ENCODE results near the gene PDE7B. TPM values are rescaled to one million over a fixed set of nuclear protein-coding genes. Genes with fewer than 3 reads are reported as not detected.

Gene PDE7B
- total RNA-seq, 2 experiments from 2014 or later = 0.73 to 1.1 TPM

- H3K36me3 Mint-ChIP-seq (ENCODE audit: low read depth) = no peaks in the 10 kb centered on the region
- intact Hi-C loops (cut with DNase I, micrococcal nuclease) = no loop called here
- no peak overlapping the region for H3K4me3 Mint-ChIP-seq
- ATAC-seq (no peak), DNase-seq (no peak)
- no peaks in the 10 kb centered on the region for H3K27me3 Mint-ChIP-seq
- H3K27ac Mint-ChIP-seq = no peak overlapping the region
- ChIA-PET POLR2A (no interaction called here), CTCF (no interaction called here)
- peaks cover 2% of the 10 kb centered on the region for H3K9me3 Mint-ChIP-seq (ENCODE audit: low read depth)
- peaks cover 12% of the 10 kb centered on the region for H3K4me1 Mint-ChIP-seq
Measured at GRCh38 chr6:135888818-135889217, 37.3 kb downstream of the PDE7B start.

- Mint-ChIP-seq H3K4me3 (no peak overlapping the region), H3K4me1 (no peaks in the 10 kb centered on the region), H3K27me3 (no peaks in the 10 kb centered on the region), H3K27ac (no peak overlapping the region), H3K9me3 (ENCODE audit: low read depth) (peaks cover 2% of the 10 kb centered on the region), H3K36me3 (ENCODE audit: low read depth) (no peaks in the 10 kb centered on the region)
- intact Hi-C loops (cut with DNase I, micrococcal nuclease) = no loop called here
- ChIA-PET CTCF (no interaction called here), POLR2A (no interaction called here)
- DNase-seq = no peak
- no peak for ATAC-seq
Measured at GRCh38 chr6:135890876-135891275, 39.4 kb downstream of the PDE7B start.

GRCh38 chr6:135891710-135892109 is 40.2 kb downstream of the PDE7B start:
- CTCF ChIA-PET = interaction anchor here (1.5 kb wide), 1 partner anchor 139 kb away, joined by 3 read pairs; no protein-coding TSS in a partner anchor
- peaks cover 4% of the 10 kb centered on the region for H3K4me1 Mint-ChIP-seq

GRCh38 chr6:135895231-135895911 is 43.9 kb downstream of the PDE7B start:
- H3K27me3 Mint-ChIP-seq = no peaks in the 10 kb centered on the region
- no peaks in the 10 kb centered on the region for H3K36me3 Mint-ChIP-seq (ENCODE audit: low read depth)
- H3K4me1 Mint-ChIP-seq = peaks cover 17% of the 10 kb centered on the region
- POLR2A ChIA-PET = no interaction called here
- ATAC-seq (no peak), DNase-seq (no peak)
- H3K9me3 Mint-ChIP-seq (ENCODE audit: low read depth) = peaks cover 4% of the 10 kb centered on the region
- no peak overlapping the region for H3K27ac Mint-ChIP-seq
- CTCF ChIA-PET = interaction anchor here (0.7 to 0.9 kb wide), 2 partner anchors 27 to 445 kb away, joined by 3 to 4 read pairs; no protein-coding TSS in a partner anchor
- intact Hi-C loops (cut with DNase I, micrococcal nuclease) = no loop called here
- no peak overlapping the region for H3K4me3 Mint-ChIP-seq

More at GRCh38 chr6:135891710-135892109, 40.2 kb downstream of the PDE7B start:
- Mint-ChIP-seq H3K27me3 (no peaks in the 10 kb centered on the region), H3K9me3 (ENCODE audit: low read depth) (peaks cover 2% of the 10 kb centered on the region), H3K36me3 (ENCODE audit: low read depth) (no peaks in the 10 kb centered on the region), H3K4me3 (no peak overlapping the region), H3K27ac (no peak overlapping the region)
- no peak for DNase-seq
- intact Hi-C loops (cut with DNase I, micrococcal nuclease) = no loop called here
- ATAC-seq = no peak
- POLR2A ChIA-PET = no interaction called here

- H3K4me3 Mint-ChIP-seq = no peak overlapping the region
- intact Hi-C loops (cut with DNase I, micrococcal nuclease) = loop anchor here in 1 of 2 experiments (1.0 kb wide), 1 partner anchor 44 kb away; no protein-coding TSS in a partner anchor
- CTCF ChIA-PET = no interaction called here
- H3K27ac Mint-ChIP-seq = no peak overlapping the region
- H3K9me3 Mint-ChIP-seq (ENCODE audit: low read depth) = peaks cover 4% of the 10 kb centered on the region
- peaks cover 28% of the 10 kb centered on the region for H3K4me1 Mint-ChIP-seq
- no peak for ATAC-seq
- POLR2A ChIA-PET = no interaction called here
- no peaks in the 10 kb centered on the region for H3K36me3 Mint-ChIP-seq (ENCODE audit: low read depth)
- H3K27me3 Mint-ChIP-seq = no peaks in the 10 kb centered on the region
- DNase-seq = no peak
Measured at GRCh38 chr6:135897087-135897486, 45.6 kb downstream of the PDE7B start.

GRCh38 chr6:135901774-135902524 is 50.4 kb downstream of the PDE7B start:
- Mint-ChIP-seq H3K36me3 (ENCODE audit: low read depth) (no peaks in the 10 kb centered on the region), H3K27me3 (no peaks in the 10 kb centered on the region), H3K27ac (peak overlapping the region; percentile 80), H3K4me3 (peak overlapping the region; percentile 40), H3K4me1 (peaks cover 40% of the 10 kb centered on the region), H3K9me3 (ENCODE audit: low read depth) (peaks cover 2% of the 10 kb centered on the region)
- ATAC-seq (peak; percentile 60), DNase-seq (peak; percentile 66)
- intact Hi-C loops (cut with DNase I, micrococcal nuclease) = no loop called here
- POLR2A ChIA-PET = interaction anchor here (0.6 to 0.8 kb wide), 2 partner anchors 51 to 388 kb away, joined by 3 read pairs; partner anchors contain the start of gene PDE7B
- CTCF ChIA-PET = interaction anchor here (0.8 to 2.4 kb wide), 3 partner anchors 8 to 396 kb away, joined by 3 to 7 read pairs (median 6); no protein-coding TSS in a partner anchor

GRCh38 chr6:135902756-135903331 is 51.3 kb downstream of the PDE7B start:
- POLR2A ChIA-PET = no interaction called here

GRCh38 chr6:135904666-135905065 is 53.2 kb downstream of the PDE7B start:
- ATAC-seq (no peak), DNase-seq (no peak)
- no peak overlapping the region for H3K27ac Mint-ChIP-seq
- ChIA-PET POLR2A (no interaction called here), CTCF (no interaction called here)
- no peak overlapping the region for H3K4me3 Mint-ChIP-seq
- no peaks in the 10 kb centered on the region for H3K9me3 Mint-ChIP-seq (ENCODE audit: low read depth)
- intact Hi-C loops (cut with DNase I, micrococcal nuclease) = loop anchor here in 1 of 2 experiments (5.0 kb wide), 3 partner anchors 52 to 452 kb away; partner anchors contain the start of gene PDE7B
- peaks cover 33% of the 10 kb centered on the region for H3K4me1 Mint-ChIP-seq
- H3K27me3 Mint-ChIP-seq = no peaks in the 10 kb centered on the region
- no peaks in the 10 kb centered on the region for H3K36me3 Mint-ChIP-seq (ENCODE audit: low read depth)

More at GRCh38 chr6:135902756-135903331, 51.3 kb downstream of the PDE7B start:
- intact Hi-C loops (cut with DNase I, micrococcal nuclease) = no loop called here
- no peak overlapping the region for H3K4me3 Mint-ChIP-seq
- ATAC-seq (no peak), DNase-seq (no peak)
- CTCF ChIA-PET = interaction anchor here (1.0 to 2.4 kb wide), 2 partner anchors 8 to 50 kb away, joined by 3 to 6 read pairs; no protein-coding TSS in a partner anchor
- H3K27ac Mint-ChIP-seq = no peak overlapping the region
- peaks cover 2% of the 10 kb centered on the region for H3K9me3 Mint-ChIP-seq (ENCODE audit: low read depth)
- peaks cover 35% of the 10 kb centered on the region for H3K4me1 Mint-ChIP-seq
- H3K36me3 Mint-ChIP-seq (ENCODE audit: low read depth) = no peaks in the 10 kb centered on the region
- H3K27me3 Mint-ChIP-seq = no peaks in the 10 kb centered on the region

GRCh38 chr6:135905604-135906300 is 54.3 kb downstream of the PDE7B start:
- H3K9me3 Mint-ChIP-seq (ENCODE audit: low read depth) = no peaks in the 10 kb centered on the region
- DNase-seq (no peak), ATAC-seq (no peak)
- no peaks in the 10 kb centered on the region for H3K36me3 Mint-ChIP-seq (ENCODE audit: low read depth)
- H3K4me1 Mint-ChIP-seq = peaks cover 33% of the 10 kb centered on the region
- no peak overlapping the region for H3K27ac Mint-ChIP-seq
- ChIA-PET CTCF (no interaction called here), POLR2A (no interaction called here)
- H3K4me3 Mint-ChIP-seq = no peak overlapping the region
- intact Hi-C loops (cut with DNase I, micrococcal nuclease) = loop anchor here in 1 of 2 experiments (5.0 kb wide), 3 partner anchors 53 to 453 kb away; partner anchors contain the start of gene PDE7B
- no peaks in the 10 kb centered on the region for H3K27me3 Mint-ChIP-seq

- Mint-ChIP-seq H3K27ac (no peak overlapping the region), H3K36me3 (ENCODE audit: low read depth) (no peaks in the 10 kb centered on the region), H3K4me3 (no peak overlapping the region), H3K4me1 (peaks cover 30% of the 10 kb centered on the region), H3K9me3 (ENCODE audit: low read depth) (no peaks in the 10 kb centered on the region), H3K27me3 (no peaks in the 10 kb centered on the region)
- ChIA-PET CTCF (interaction anchor here (1.3 kb wide), 1 partner anchor 320 kb away, joined by 4 read pairs; no protein-coding TSS in a partner anchor), POLR2A (no interaction called here)
- ATAC-seq = no peak
- intact Hi-C loops (cut with DNase I, micrococcal nuclease) = loop anchor here in 1 of 2 experiments (5.0 kb wide), 3 partner anchors 54 to 454 kb away; partner anchors contain the start of gene PDE7B
- DNase-seq = no peak
Measured at GRCh38 chr6:135906542-135906941, 55.0 kb downstream of the PDE7B start.

- no peak for DNase-seq
- POLR2A ChIA-PET = no interaction called here
- CTCF ChIA-PET = interaction anchor here (0.9 to 1.7 kb wide), 4 partner anchors 23 to 371 kb away, joined by 3 to 6 read pairs (median 4); no protein-coding TSS in a partner anchor
- no peaks in the 10 kb centered on the region for H3K27me3 Mint-ChIP-seq
- ATAC-seq = no peak
- no peaks in the 10 kb centered on the region for H3K9me3 Mint-ChIP-seq (ENCODE audit: low read depth)
- intact Hi-C loops (cut with DNase I, micrococcal nuclease) = loop anchor here in 1 of 2 experiments (5.0 kb wide), 3 partner anchors 55 to 455 kb away; partner anchors contain the start of gene PDE7B
- no peaks in the 10 kb centered on the region for H3K36me3 Mint-ChIP-seq (ENCODE audit: low read depth)
- no peak overlapping the region for H3K4me3 Mint-ChIP-seq
- H3K4me1 Mint-ChIP-seq = peaks cover 26% of the 10 kb centered on the region
- no peak overlapping the region for H3K27ac Mint-ChIP-seq
Measured at GRCh38 chr6:135906972-135907465, 55.5 kb downstream of the PDE7B start.
